ENCODE measurements around the gene CCL22. TPM values are rescaled to one million over a fixed set of nuclear protein-coding genes. Genes with fewer than 3 reads are reported as not detected.

Gene CCL22
- total RNA-seq, 1 donor from 2014 or later, result not detected

- H3K4me3 ChIP-seq (ENCODE audit: low read depth, low read length), result no peak overlapping the region
- no peak for DNase-seq (ENCODE audit: low read depth)
- no peak for TF ChIP-seq CTCF (conservative IDR thresholded peaks at IDR 0.05; ENCODE audit: low read depth, low read length)
Measured at GRCh38 chr16:57376313-57376818, 17.8 kb downstream of the CCL22 start.

- no peak overlapping the region for H3K4me3 ChIP-seq (ENCODE audit: low read depth, low read length)
Measured at GRCh38 chr16:57377080-57377841, 18.7 kb downstream of the CCL22 start.

GRCh38 chr16:57379579-57379978 is 21.0 kb downstream of the CCL22 start:
- H3K4me3 ChIP-seq (ENCODE audit: low read depth, low read length), result no peak overlapping the region
- DNase-seq (ENCODE audit: low read depth), result no peak
- TF ChIP-seq CTCF (conservative IDR thresholded peaks at IDR 0.05; ENCODE audit: low read depth, low read length), result no peak

More at GRCh38 chr16:57377080-57377841, 18.7 kb downstream of the CCL22 start:
- DNase-seq (ENCODE audit: low read depth), result no peak
- no peak for TF ChIP-seq CTCF (conservative IDR thresholded peaks at IDR 0.05; ENCODE audit: low read depth, low read length)

GRCh38 chr16:57380671-57381462 is 22.3 kb downstream of the CCL22 start:
- DNase-seq (ENCODE audit: low read depth), result no peak
- H3K4me3 ChIP-seq (ENCODE audit: low read depth, low read length), result no peak overlapping the region
- no peak for TF ChIP-seq CTCF (conservative IDR thresholded peaks at IDR 0.05; ENCODE audit: low read depth, low read length)

- TF ChIP-seq CTCF (conservative IDR thresholded peaks at IDR 0.05; ENCODE audit: low read depth, low read length), result no peak
- DNase-seq (ENCODE audit: low read depth), result no peak
- H3K4me3 ChIP-seq (ENCODE audit: low read depth, low read length), result no peak overlapping the region
Measured at GRCh38 chr16:57381791-57382534, 23.4 kb downstream of the CCL22 start.

- no peak for DNase-seq (ENCODE audit: low read depth)
- no peak for TF ChIP-seq CTCF (conservative IDR thresholded peaks at IDR 0.05; ENCODE audit: low read depth, low read length)
- H3K4me3 ChIP-seq (ENCODE audit: low read depth, low read length), result no peak overlapping the region
Measured at GRCh38 chr16:57382535-57383275, 24.1 kb downstream of the CCL22 start.

Data from epithelial cell of proximal tubule (primary cell).